ENCODE data around the gene MICB.
"Not testable (repeated sequence)": the region's sequence is repeated elsewhere in the genome, so short reads cannot be mapped to it uniquely, and the experiment has no call there.

MICB gene

DNA sequence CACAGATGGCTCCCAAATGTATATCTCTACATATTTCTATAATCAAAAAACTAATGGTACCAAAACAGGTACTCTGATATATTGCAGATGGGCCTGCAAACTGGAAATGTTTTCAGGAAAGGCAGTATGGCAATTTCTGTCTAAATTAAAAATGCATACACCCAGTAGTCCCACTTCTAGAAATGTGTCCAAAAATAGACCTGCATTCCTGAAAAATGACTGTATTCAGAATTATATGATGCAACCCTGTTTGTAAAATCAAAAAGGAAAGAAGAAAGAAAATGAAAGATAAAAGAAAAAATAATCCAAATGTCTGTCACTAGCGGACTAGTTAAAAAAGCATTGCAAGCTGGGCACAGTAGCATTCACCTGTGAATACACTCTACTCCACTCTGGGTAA is 12.9 kb upstream of the MICB start:
- no peak for DNase-seq (ENCODE audit: extremely low read depth, low read depth)
- no peak for TF ChIP-seq CTCF (IDR thresholded peaks at IDR 0.05; ENCODE audit: low read depth, low read length)

GRCh38 chr6:31486065-31486837 is 11.7 kb upstream of the MICB start:
- DNase-seq (ENCODE audit: extremely low read depth, low read depth): not testable (repeated sequence)

- not testable (repeated sequence) for DNase-seq (ENCODE audit: extremely low read depth, low read depth)
These were observed 10.3 kb upstream of the MICB start for GRCh38 chr6:31487674-31488073.

- DNase-seq (ENCODE audit: extremely low read depth, low read depth): no peak
- no peak for TF ChIP-seq CTCF (IDR thresholded peaks at IDR 0.05; ENCODE audit: low read depth, low read length)
These were observed 8.9 kb upstream of the MICB start for GRCh38 chr6:31489086-31489485.

DNA sequence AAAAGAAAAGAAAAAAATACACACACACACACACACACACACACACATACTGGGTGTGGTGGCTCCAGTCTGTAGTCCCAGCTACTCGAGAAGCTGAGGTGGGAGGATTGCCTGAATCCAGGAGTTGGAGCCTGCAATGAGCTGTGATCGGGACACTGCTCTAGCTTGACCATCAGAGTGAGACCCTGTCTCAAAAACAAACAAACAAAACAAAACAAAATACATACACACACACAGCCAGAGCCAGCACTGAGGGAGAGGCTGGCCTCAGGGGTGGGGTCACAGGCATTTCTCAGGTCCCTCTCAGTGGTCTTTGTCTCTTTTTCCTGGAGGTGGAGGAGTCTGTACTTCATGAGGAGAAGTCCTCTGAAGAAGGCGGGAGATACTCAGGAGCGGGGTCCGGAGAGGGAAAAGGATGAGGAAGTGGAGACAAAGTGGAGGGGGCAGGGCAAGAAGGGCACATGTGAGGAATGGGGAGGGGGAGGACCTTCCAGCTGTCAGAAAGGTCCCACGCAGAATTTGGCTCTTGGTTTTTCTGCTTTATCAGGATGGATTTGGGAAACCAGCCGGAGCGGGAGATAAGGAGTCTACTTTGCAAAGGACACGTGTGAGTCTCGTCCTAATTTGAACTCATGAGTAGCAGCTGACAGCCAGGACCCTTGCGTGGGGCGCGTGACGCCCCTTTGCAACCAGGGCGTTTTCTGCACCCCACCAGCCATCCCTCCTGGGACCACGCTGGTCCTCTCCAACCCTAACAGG is 7.7 kb upstream of the MICB start:
- DNase-seq (ENCODE audit: extremely low read depth, low read depth): no peak
- TF ChIP-seq CTCF (IDR thresholded peaks at IDR 0.05; ENCODE audit: low read depth, low read length): no peak

DNA sequence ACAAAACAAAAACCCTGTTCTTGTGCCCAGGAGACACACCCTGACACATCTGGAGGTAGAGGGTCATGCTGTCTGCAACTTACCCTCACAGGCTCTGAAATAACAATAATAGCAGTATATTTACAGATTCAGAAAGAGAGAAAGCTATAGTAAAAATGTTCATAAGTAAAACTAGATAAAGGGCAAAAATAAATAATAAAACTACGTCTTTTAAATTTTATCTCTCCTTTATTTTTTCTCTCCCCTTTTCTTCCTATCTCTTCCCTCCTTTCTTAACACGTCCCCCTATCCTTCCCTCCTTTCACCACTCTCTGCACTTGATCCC is 4.4 kb upstream of the MICB start:
- DNase-seq (ENCODE audit: extremely low read depth, low read depth): not testable (repeated sequence)

GRCh38 chr6:31493875-31494694 is 3.9 kb upstream of the MICB start:
- DNase-seq (ENCODE audit: extremely low read depth, low read depth): no peak
- TF ChIP-seq CTCF (IDR thresholded peaks at IDR 0.05; ENCODE audit: low read depth, low read length): peak; percentile 93

DNA sequence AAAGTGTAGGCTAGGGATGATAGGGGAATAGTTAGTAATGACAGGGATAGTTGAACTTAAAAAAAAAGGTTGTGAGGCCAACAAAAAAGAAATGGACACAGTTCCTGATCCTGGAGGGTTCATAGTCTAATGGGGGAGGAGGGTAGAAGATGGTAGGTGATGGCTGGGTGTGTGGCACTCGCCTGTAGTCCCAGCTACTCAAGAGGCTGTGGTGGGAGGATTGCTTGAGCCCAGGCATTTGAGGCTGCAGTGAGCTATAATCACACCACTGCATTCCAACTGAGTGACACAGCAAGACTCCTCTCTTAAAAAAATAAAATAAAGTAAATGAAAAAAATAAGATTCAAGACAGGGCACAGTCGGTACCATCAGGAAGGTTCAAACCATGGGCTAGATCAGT is 2.4 kb upstream of the MICB start:
- DNase-seq (ENCODE audit: extremely low read depth, low read depth): no peak
- no peak for TF ChIP-seq CTCF (IDR thresholded peaks at IDR 0.05; ENCODE audit: low read depth, low read length)

DNA sequence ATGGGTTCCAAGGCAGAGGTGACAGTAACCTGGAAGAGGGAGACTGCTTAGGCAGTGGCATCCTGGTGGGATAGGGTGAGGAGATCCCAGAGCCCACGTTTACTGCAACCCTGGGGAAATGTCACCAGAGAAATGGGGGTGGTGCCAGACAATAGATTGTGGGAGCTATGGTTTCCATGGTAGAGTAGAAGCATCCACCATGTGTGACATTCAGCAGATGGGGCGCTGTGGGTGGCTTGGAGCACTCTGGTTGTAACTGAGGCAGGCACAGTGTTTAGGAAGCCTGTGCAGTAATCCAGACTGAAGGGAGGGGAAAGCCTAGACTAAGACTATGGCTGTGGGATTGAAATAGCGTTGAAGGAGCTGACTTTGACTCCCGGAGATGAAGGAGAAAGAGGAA is 1.1 kb upstream of the MICB start:
- DNase-seq (ENCODE audit: extremely low read depth, low read depth): not testable (repeated sequence)

Measured in AG09319 (cell line).